Gastrocnemius medialis (tissue), 4 donors: ENCODE measurements around the gene FAR1.

ENCODE experiments used
- POLR2A ChIP-seq, 2 donors: fragments of 450-650 bp; IDR thresholded peaks; one replicate each; pipeline ENCODE4 v1.6.1; 2017; ENCODE audit warnings: antibody characterized with exemption in 2 of 2, mild to moderate bottlenecking in 2 of 2, moderate library complexity in 2 of 2
- TF ChIP-seq, protein P1 (sequence below), 5 experiments: fragments of 450-650 bp in 3 of 5; fragments of 200-600 bp in 2 of 5; sonication (generic) in 2 of 5; IDR thresholded peaks in 4 of 5; conservative IDR thresholded peaks in 1 of 5; 1 replicate in 4 of 5; 2 replicates in 1 of 5; pipeline ENCODE4 v1.5.1; 2016 to 2019; ENCODE audit warnings: antibody characterized with exemption in 5 of 5, mild to moderate bottlenecking in 3 of 5, moderate library complexity in 3 of 5

DNA sequence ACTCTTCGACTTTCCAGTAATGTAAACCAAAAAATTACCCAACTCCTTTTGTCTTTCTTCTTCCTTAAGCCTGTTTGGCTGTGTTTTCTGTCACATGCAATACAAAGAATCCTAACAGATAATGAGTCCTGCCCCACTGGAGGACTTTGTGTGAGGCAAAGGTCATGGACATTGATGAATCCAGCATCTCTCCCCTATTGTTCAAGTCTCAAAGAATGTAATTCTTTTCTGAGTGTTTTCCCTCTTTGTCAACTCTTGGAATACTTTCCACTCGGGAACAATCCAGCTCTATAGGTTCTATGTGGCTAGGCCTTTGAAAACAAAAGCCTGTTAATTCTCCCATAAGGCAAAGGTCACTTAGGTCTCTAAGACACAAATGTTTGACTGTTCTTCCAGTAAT lies 100.7 kb downstream of the FAR1 start:
- no peak for TF ChIP-seq POLR2A (IDR thresholded peaks at IDR 0.05)
- TF ChIP-seq, protein P1, sequence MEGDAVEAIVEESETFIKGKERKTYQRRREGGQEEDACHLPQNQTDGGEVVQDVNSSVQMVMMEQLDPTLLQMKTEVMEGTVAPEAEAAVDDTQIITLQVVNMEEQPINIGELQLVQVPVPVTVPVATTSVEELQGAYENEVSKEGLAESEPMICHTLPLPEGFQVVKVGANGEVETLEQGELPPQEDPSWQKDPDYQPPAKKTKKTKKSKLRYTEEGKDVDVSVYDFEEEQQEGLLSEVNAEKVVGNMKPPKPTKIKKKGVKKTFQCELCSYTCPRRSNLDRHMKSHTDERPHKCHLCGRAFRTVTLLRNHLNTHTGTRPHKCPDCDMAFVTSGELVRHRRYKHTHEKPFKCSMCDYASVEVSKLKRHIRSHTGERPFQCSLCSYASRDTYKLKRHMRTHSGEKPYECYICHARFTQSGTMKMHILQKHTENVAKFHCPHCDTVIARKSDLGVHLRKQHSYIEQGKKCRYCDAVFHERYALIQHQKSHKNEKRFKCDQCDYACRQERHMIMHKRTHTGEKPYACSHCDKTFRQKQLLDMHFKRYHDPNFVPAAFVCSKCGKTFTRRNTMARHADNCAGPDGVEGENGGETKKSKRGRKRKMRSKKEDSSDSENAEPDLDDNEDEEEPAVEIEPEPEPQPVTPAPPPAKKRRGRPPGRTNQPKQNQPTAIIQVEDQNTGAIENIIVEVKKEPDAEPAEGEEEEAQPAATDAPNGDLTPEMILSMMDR (IDR thresholded peaks at IDR 0.05 in 4 of 5, conservative IDR thresholded peaks at IDR 0.05 in 1 of 5): no peak
